Measurements from ENCODE around the gene CC2D2A.
"Not testable (repeated sequence)": the region's sequence is repeated elsewhere in the genome, so short reads cannot be mapped to it uniquely, and the experiment has no call there.

The CC2D2A gene

GRCh38 chr4:15470128-15470475, 420 bp downstream of the CC2D2A start:
- DNase-seq, result no peak

GRCh38 chr4:15476396-15476795, 6.7 kb downstream of the CC2D2A start:
- no peak for DNase-seq

- no peak for DNase-seq
Measured at GRCh38 chr4:15478724-15479088, 9.0 kb downstream of the CC2D2A start.

DNA sequence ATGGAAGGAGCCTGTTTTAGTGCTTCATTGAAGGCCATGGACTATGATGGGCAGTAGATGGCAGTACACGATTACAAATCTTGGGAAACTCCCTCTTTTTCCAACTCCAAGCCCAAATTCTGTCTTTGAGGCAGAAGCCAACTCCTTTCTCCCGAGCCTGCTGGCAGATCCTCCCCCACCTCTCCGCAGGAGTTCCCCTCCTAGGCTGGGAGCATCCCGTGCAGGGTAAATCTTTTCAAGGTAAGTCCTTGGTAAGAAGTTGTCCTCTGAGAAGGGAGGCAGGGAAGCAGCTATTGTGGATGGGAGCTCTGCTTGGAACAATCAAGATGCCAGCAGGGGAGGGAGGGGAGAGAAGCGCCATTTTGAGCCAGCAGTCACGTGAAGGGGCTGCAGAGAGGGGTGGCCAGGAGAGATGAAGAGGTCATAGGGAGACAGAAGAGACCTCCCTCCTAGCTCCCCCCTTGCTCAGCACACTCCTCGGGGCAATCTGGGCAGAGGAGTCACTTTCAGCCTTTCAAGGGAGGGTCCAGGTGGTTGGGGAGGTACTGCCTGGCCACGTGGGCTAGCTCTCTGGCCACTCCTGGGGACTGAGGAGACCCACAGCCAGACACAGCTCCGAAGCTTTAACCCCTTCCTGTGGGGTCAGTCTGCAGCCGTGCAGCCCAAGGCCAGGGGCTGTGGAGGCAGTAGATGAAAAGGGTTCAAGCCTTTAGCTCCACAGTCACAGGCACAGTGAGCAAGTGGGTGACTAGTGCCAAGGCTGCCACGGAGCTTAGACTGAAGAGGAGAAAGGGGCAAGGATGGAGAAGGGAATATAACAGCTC, 9.6 kb downstream of the CC2D2A start:
- no peak for DNase-seq

DNA sequence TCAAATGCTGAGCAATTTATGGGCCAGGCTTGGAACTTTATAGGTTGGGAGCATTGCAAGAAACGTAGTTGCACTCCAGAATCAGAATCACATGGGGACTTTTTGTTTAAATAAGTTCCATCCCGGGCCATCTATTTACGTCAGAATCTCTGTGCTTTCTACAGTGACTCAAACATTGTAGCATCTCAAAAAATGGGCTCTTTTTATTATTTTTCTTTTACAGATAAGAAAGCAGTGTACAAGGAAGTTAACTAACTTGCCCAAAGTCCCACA, 10.2 kb downstream of the CC2D2A start:
- no peak for DNase-seq

- no peak for DNase-seq
Measured at GRCh38 chr4:15481961-15482745, 12.5 kb downstream of the CC2D2A start.

DNA sequence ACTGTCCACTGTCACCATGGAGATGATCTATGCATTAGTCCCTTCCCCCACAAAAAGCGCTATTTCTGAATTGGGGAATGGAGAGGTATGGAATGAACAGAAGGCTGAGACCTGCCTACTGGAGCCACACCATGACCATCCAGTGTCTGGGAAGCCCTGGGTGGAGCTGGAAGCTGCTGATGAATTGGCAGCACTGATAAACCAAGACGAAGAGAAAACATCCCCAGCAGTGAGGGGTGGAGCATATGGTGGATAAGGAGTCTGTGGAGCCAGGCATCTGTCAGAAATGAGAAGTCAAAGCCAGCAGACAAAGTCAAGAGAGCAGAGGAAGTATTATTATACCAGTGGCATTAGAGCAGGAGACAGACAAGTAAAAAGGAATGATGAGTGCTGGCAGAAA, 13.2 kb downstream of the CC2D2A start:
- no peak for DNase-seq

- no peak for DNase-seq
Measured at GRCh38 chr4:15488136-15488535, 18.5 kb downstream of the CC2D2A start.

GRCh38 chr4:15488658-15489470, 19.2 kb downstream of the CC2D2A start:
- no peak for DNase-seq

GRCh38 chr4:15489551-15489950, 19.9 kb downstream of the CC2D2A start:
- no peak for DNase-seq

DNA sequence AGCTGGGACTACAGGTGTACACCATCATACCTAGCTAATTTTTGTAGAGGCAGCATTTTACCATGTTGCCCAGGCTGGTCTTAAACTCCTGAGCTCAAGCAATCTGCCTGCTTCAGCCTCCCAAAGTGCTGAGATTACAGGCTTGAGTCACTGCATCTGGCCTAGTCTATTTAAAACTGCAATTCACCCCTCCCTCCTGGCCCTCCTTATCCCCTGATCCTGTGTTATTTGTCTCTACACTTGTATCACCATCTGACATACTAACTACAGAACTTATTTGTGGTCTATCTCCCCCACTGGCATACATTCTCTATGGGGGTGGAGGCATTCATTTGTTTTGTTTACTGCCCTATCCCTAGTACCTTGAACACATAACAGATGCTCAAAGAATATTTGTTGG, 23.7 kb downstream of the CC2D2A start:
- no peak for DNase-seq

DNA sequence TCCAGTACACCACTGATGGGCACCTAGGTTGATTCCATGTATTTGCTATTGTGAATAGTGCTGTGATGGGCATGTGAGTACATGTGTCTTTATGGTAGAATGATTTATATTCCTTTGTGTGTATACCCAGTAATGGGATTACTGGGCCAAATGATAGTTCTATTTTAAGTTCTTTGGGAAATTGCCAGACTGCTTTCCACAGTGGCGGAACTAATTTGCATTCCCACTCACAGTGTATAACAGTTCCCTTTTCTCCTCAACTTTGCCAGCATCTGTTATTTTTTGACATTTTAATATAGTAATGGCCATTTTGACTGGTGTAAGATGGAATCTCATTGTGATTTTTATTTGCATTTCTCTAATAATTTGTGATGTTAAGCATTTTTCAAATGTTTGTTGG, 25.9 kb downstream of the CC2D2A start:
- no peak for DNase-seq

- DNase-seq, result no peak
Measured at GRCh38 chr4:15498356-15498755, 28.7 kb downstream of the CC2D2A start.

DNA sequence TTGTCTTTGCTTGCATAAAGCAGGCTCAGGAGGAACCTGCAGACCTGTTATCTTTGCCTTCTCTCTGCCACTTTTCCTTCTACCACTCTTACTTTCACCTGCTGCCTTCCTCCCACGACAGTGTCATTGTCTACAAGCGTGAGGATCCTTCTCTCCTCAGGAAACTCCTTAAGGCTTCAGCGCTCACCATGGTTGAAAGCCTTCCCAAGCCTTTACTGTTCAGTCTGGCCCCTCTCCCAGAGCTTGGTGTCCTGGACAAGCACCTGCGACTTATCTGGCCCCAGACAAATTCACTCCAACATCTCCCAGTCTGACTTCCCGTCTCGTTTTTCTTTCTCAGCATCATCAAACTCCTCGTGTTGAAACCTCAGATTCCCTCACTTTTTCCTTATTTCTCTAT, 31.0 kb downstream of the CC2D2A start:
- no peak for DNase-seq

- no peak for DNase-seq
Measured at GRCh38 chr4:15501941-15502340, 32.3 kb downstream of the CC2D2A start.

GRCh38 chr4:15502384-15502783, 32.7 kb downstream of the CC2D2A start:
- DNase-seq, result no peak

GRCh38 chr4:15504041-15504440, 34.4 kb downstream of the CC2D2A start:
- DNase-seq, result no peak

DNA sequence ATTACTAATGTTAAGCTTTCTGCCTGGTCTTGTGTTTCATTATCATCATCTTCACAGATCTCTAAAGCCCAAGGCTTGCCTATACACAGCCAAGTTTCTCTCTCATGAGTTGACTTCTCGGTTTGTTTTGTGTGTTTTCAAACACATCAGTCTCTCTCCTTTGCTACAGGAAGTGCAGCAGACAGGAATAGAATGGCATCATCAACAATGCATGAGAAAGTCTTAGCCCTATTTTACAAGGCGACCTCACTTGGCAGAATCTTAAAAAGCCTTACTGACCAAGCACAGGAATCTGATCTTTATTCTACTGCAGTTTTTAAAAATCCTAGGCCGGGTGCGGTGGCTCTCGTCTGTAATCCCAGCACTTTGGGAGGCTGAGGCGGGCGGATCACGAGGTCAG, 36.8 kb downstream of the CC2D2A start:
- DNase-seq, result no peak

DNA sequence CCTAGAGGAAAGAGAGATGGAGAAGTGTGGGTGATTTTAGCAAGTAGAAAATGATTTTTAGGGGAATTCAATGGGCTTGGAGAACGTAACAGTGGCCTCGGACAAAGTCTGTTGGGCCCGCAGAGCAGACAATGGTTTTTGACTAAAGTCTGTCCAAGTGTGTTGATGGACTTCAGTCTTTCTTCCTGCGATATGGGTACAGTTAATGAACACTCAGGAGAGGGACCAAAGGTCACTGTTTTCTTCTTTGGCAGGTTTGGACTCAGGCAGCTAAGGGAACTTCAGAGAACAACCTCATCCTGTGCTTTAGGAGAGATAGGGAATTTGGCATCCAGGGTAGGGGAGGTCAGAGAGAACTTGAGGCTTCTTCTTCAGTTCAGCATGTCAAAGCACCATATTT, 38.0 kb downstream of the CC2D2A start:
- no peak for DNase-seq

GRCh38 chr4:15510961-15511360, 41.3 kb downstream of the CC2D2A start:
- DNase-seq, result no peak

DNA sequence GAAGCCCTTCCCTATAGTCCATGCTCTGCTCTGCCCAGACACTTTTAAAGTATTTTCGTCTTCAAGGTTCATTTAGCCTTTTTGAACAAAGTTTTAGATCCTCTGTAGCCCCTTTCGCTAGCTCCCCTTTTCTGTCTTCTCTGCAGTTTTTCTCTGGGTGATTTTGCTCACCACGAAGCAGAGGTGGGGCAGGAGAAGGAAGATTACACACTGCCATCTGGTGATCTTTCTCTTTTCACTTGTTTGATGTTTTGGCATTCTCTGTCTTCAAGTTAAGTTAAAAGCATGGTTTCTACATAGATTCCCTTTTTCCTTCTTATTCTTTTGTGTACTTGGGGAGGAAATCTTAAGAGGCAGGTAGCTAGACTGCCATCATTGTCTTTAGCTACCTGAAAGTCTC, 43.9 kb downstream of the CC2D2A start:
- DNase-seq, result no peak

GRCh38 chr4:15515106-15515505, 45.4 kb downstream of the CC2D2A start:
- DNase-seq, result no peak

DNA sequence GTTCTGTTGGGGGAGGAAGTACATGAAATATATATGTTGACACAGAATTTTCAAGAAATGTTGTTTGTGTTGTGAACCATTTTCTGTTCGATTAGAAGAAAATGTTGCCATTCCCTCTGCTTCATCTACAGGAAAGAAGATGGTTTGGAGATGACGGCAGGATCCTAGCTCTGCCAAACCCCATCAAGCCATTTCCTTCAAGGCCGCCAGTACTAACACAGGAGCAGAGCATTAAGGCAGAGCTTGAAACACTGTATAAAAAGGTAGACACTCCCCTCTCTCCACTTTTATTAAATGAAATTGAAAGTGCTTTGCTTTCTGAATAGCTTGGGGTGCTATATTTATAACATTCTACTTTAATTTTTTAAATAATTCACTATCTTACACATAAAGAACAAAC, 46.8 kb downstream of the CC2D2A start:
- no peak for DNase-seq

DNA sequence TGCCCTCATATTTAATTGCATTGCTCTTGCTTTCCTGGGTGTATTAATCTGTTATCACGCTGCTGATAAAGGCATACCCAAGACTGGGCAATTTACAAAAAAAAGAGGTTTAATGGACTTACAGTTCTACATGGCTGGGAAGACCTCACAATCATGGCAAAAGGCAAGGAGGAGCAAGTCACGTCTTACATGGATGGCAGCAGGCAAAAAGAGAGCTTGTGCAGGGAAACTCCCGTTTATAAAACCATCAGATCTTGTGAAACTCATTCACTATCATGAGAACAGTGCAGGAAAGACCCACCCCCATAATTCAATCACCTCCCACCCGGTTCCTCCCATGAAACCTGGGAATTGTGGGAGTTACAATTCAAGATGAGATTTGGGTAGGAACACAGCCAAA, 48.0 kb downstream of the CC2D2A start:
- not testable (repeated sequence) for DNase-seq

Data from stimulated activated naive CD4-positive, alpha-beta T cell treated with Interleukin-2 at 50 U/mL for 16 hours (primary cell).